ENCODE measurements around the gene TOPBP1. TPM values are rescaled to one million over a fixed set of nuclear protein-coding genes. Genes with fewer than 3 reads are reported as not detected.

Gene TOPBP1
- polyA plus RNA-seq, 12 donors: 18.0 to 57.8 (median 32.1) TPM; not detected in 1

- no peak for DNase-seq
Observed at GRCh38 chr3:133611534-133611933, 50.2 kb downstream of the TOPBP1 start.

- DNase-seq: no peak
Observed at GRCh38 chr3:133610031-133610430, 51.7 kb downstream of the TOPBP1 start.

- DNase-seq: no peak
Observed at GRCh38 chr3:133608388-133608787, 53.4 kb downstream of the TOPBP1 start.

GRCh38 chr3:133607816-133608215, 53.9 kb downstream of the TOPBP1 start:
- no peak for DNase-seq

GRCh38 chr3:133606902-133607301, 54.8 kb downstream of the TOPBP1 start:
- DNase-seq: no peak

GRCh38 chr3:133606342-133606741, 55.4 kb downstream of the TOPBP1 start:
- DNase-seq: no peak

- DNase-seq: no peak
Observed at GRCh38 chr3:133600572-133601081, 61.1 kb downstream of the TOPBP1 start.

GRCh38 chr3:133599280-133599679, 62.5 kb downstream of the TOPBP1 start:
- DNase-seq: no peak

GRCh38 chr3:133598405-133598804, 63.3 kb downstream of the TOPBP1 start:
- no peak for DNase-seq

GRCh38 chr3:133595341-133595740, 66.4 kb downstream of the TOPBP1 start:
- no peak for DNase-seq

GRCh38 chr3:133593243-133593642, 68.5 kb downstream of the TOPBP1 start:
- DNase-seq: no peak

- no peak for DNase-seq
Observed at GRCh38 chr3:133592843-133593242, 68.9 kb downstream of the TOPBP1 start.

- no peak for DNase-seq
Observed at GRCh38 chr3:133591271-133591742, 70.4 kb downstream of the TOPBP1 start.

- DNase-seq: no peak
Observed at GRCh38 chr3:133589503-133589902, 72.2 kb downstream of the TOPBP1 start.

- DNase-seq: no peak
Observed at GRCh38 chr3:133588784-133589465, 72.8 kb downstream of the TOPBP1 start.

- DNase-seq: no peak
Observed at GRCh38 chr3:133588035-133588434, 73.7 kb downstream of the TOPBP1 start.

GRCh38 chr3:133583396-133583795, 78.3 kb downstream of the TOPBP1 start:
- no peak for DNase-seq

GRCh38 chr3:133578548-133579191, 83.1 kb downstream of the TOPBP1 start:
- no peak for DNase-seq

GRCh38 chr3:133576169-133576568, 85.6 kb downstream of the TOPBP1 start:
- DNase-seq: no peak

- DNase-seq: no peak
Observed at GRCh38 chr3:133575086-133575485, 86.7 kb downstream of the TOPBP1 start.

- DNase-seq: peak; percentile 66
Observed at GRCh38 chr3:133574260-133574881, 87.4 kb downstream of the TOPBP1 start.

GRCh38 chr3:133573629-133574194, 88.0 kb downstream of the TOPBP1 start, which contains the start of gene CDV3:
CDV3 (plus strand) TSS chr3:133573686; CDS start chr3:133574045, 359 bp downstream.
- no peak for DNase-seq
